Cardiac muscle cell (in vitro differentiated cells and primary cell): ENCODE results near the gene BMP8B. TPM values are rescaled to one million over a fixed set of nuclear protein-coding genes. Genes with fewer than 3 reads are reported as not detected.
"Not testable (repeated sequence)": the region's sequence is repeated elsewhere in the genome, so short reads cannot be mapped to it uniquely, and the experiment has no call there.

Experiments
- DNase-seq, 2 donors: peaks; one replicate each; pipeline versions ENCODE4 v3.0.0 to v3.0.0-alpha.2; 2010 to 2017; ENCODE audit warnings: low read depth in 1 of 2, low spot score in 1 of 2
- H3K27ac ChIP-seq: fragments of 200-600 bp; sonication (generic); 2 replicates; pipeline ENCODE4 v1.5.1; 2016
- H3K27me3 ChIP-seq: fragments of 200-600 bp; sonication (generic); 2 replicates; pipeline ENCODE4 v1.6.0; 2016; ENCODE audit warnings: control low read depth
- H3K36me3 ChIP-seq: fragments of 200-600 bp; sonication (generic); 2 replicates; pipeline ENCODE4 v1.5.1; 2016; ENCODE audit warnings: control low read depth
- H3K4me1 ChIP-seq: fragments of 200-600 bp; sonication (generic); 2 replicates; pipeline ENCODE4 v1.8.1; 2017; ENCODE audit warnings: low read depth, mild to moderate bottlenecking, mixed run types
- H3K4me3 ChIP-seq: fragments of 200-600 bp; sonication (generic); 2 replicates; pipeline ENCODE4 v1.5.1; 2016; ENCODE audit warnings: mild to moderate bottlenecking
- H3K9me3 ChIP-seq: fragments of 200-600 bp; sonication (generic); 2 replicates; pipeline ENCODE4 v1.5.1; 2017; ENCODE audit warnings: low read depth, mild to moderate bottlenecking, control low read depth
- CTCF ChIP-seq: IDR thresholded peaks from 2 replicates; pipeline ENCODE4 v1.5.1; 2012; ENCODE audit warnings: low read depth, mild to moderate bottlenecking, low read length
- polyA plus RNA-seq: library from polyadenylated mRNA; unstranded; fragments of >200 nt; fragmentation: Nextera tagmentation; extraction: Ambion mirVana; gene quantifications from 2 replicates; pipeline ENCODE4 v1.2.1, GENCODE V29; 2016
- total RNA-seq: library from RNA; depleted of rRNA; stranded (reverse); fragments of >200 nt; gene quantifications from 2 replicates; pipeline ENCODE4 v1.2.3, GENCODE V29; 2016

Gene BMP8B
- total and polyA plus RNA-seq, 2 experiments from 2014 or later, result 0.02 TPM; not detected in 1

- Histone ChIP-seq H3K27ac (no peak overlapping the region), H3K4me3 (no peak overlapping the region), H3K36me3 (no peaks in the 10 kb centered on the region), H3K9me3 (no peaks in the 10 kb centered on the region), H3K27me3 (peaks cover 19% of the 10 kb centered on the region), H3K4me1 (no peaks in the 10 kb centered on the region)
- no peak for TF ChIP-seq CTCF
- DNase-seq, result no peak
These were observed 11.8 kb upstream of the BMP8B start for GRCh38 chr1:39800471-39800835.

- Histone ChIP-seq H3K9me3 (no peaks in the 10 kb centered on the region), H3K4me3 (no peak overlapping the region), H3K36me3 (no peaks in the 10 kb centered on the region), H3K27me3 (peaks cover 23% of the 10 kb centered on the region), H3K4me1 (no peaks in the 10 kb centered on the region), H3K27ac (no peak overlapping the region)
- DNase-seq, result peak; percentile 54 to 65
- peak; percentile 86 for TF ChIP-seq CTCF
These were observed 11.3 kb upstream of the BMP8B start for GRCh38 chr1:39799770-39800470.

- peak; percentile 29 for TF ChIP-seq CTCF
- peak; percentile 34 to 70 for DNase-seq
- not testable (repeated sequence) for H3K36me3 ChIP-seq, H3K4me3 ChIP-seq, H3K4me1 ChIP-seq, H3K9me3 ChIP-seq, H3K27ac ChIP-seq
- peaks cover 31% of the 10 kb centered on the region for H3K27me3 ChIP-seq
These were observed 10.4 kb upstream of the BMP8B start for GRCh38 chr1:39798859-39799769.

- H3K9me3 ChIP-seq, result no peaks in the 10 kb centered on the region
- no peak for DNase-seq
- no peaks in the 10 kb centered on the region for H3K4me1 ChIP-seq
- TF ChIP-seq CTCF, result no peak
- no peaks in the 10 kb centered on the region for H3K36me3 ChIP-seq
- no peak overlapping the region for H3K27ac ChIP-seq
- no peak overlapping the region for H3K4me3 ChIP-seq
- peaks cover 66% of the 10 kb centered on the region for H3K27me3 ChIP-seq
These were observed 7.0 kb upstream of the BMP8B start for GRCh38 chr1:39795651-39796050.

GRCh38 chr1:39791838-39792237 lies 3.2 kb upstream of the BMP8B start:
- Histone ChIP-seq H3K9me3 (no peaks in the 10 kb centered on the region), H3K4me3 (no peak overlapping the region), H3K27ac (no peak overlapping the region), H3K4me1 (no peaks in the 10 kb centered on the region), H3K27me3 (peaks cover 96% of the 10 kb centered on the region), H3K36me3 (no peaks in the 10 kb centered on the region)
- no peak for TF ChIP-seq CTCF
- DNase-seq, result no peak
